ENCODE measurements around the gene NRG2.

The NRG2 gene

DNA sequence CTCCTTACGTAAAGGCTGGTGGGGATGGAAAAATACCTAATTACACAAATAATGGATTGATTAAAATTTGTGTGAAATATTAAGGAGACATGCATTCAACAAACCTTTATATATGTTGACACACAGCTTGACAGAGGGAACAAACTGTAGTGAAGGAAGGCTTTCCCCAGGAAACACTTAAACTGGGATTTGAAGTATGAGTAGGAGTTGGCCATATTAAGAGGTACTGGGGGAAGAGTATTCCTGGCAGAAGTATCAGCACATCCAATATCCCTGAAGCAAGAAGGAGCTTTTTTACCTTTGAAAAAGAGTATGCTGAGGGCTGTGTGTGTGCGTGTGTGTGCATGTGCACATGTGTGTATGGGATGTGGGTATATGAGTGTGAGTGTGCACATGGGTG, 136.4 kb downstream of the NRG2 start:
- no peak for DNase-seq

- DNase-seq = peak in 7 of 51 donors; percentile 16 to 46 (median 28)
Observed at GRCh38 chr5:139904816-139905661, 138.1 kb downstream of the NRG2 start.

DNA sequence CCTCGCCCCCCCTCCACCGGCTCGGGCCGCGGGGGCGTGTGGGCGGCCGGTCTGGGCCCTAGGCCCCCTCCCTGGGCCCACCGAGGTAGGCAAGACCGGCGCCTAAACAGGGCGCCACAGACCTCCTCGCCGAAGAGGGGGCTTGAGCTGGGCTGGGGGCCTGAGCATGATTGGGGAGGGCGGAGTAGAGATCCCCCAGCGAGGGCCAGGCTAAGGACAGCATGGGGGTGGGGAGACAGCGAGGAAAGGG, 138.6 kb downstream of the NRG2 start:
- DNase-seq = no peak

DNA sequence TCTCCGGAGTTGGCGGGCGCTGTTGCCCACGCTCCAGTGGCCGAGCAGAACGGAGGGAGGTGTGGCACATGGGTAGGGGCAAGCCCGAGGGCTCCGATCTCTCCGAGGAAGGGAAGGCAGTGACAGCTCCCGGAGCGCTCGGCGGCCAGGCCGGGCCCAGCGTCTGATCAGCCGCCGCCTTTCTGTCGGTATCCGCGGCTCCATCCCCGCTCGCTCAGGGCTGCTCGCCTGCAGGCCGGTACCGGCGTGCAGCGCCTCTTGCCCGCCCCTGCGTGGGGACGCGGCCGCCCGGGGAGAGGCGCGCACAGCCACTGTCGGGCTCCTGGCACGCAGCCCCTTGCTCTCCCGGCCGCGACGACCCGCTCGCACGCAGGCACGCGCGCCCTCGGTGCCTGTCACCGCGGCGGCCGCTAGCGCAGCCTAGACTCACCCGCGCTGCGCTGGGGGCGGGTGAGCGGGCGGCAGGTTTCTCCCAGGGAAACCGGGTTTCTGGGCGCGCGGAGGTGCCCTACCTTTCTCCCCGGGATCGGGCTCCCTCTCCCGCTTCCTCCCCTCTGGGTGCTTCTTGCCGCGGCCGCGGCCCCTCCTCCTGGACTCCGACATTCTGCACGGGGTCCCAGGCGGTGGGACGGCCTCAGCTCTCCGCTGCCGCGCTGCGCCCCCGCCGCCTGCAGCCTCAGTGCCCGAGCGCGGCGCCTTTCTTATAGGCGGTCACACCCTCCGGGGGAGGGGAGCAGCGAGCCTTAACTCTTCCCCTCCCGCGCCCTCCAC, 139.1 kb downstream of the NRG2 start:
- peak in 31 of 51 donors; percentile 21 to 75 (median 52) for DNase-seq

DNA sequence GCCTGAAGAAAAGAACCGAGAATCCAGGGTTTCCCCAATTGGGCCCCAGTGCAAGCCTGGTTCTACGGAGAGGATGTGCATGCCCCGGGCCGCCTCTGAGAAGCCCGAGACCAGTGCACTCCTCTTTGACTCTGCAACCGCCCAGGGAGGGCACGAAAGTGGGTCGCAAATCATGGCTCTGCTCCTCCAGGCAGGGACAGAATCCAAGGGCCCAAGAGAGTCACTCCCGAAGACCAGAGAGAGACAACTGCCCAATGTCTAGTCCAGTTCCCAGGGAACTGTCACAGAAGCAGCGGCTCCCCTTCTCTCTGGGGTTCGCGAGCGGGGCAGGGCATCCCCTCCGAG, 139.7 kb downstream of the NRG2 start:
- DNase-seq = peak in 3 of 51 donors; percentile 33 to 53 (median 36)

DNA sequence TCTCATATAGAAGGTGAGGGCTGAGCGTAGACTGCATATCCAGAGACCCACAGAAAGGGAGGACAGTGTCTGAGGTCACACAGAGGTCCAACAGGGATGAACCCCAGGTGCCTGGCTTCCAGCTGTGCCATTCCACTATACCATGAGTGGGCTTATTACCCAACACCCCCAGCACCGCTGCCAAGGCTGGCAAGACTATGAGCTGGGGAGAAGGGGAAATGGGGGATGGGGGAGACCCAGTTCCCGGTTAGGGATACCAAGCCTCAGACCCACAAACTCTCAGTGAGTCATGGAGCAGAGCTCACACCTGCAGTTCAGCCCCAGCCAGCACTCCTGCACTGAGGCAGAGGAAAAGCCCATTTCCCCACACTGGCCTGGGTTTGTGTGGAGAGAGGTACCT, 141.1 kb downstream of the NRG2 start:
- no peak for DNase-seq

GRCh38 chr5:139901251-139901575, 141.9 kb downstream of the NRG2 start:
- DNase-seq = no peak

DNA sequence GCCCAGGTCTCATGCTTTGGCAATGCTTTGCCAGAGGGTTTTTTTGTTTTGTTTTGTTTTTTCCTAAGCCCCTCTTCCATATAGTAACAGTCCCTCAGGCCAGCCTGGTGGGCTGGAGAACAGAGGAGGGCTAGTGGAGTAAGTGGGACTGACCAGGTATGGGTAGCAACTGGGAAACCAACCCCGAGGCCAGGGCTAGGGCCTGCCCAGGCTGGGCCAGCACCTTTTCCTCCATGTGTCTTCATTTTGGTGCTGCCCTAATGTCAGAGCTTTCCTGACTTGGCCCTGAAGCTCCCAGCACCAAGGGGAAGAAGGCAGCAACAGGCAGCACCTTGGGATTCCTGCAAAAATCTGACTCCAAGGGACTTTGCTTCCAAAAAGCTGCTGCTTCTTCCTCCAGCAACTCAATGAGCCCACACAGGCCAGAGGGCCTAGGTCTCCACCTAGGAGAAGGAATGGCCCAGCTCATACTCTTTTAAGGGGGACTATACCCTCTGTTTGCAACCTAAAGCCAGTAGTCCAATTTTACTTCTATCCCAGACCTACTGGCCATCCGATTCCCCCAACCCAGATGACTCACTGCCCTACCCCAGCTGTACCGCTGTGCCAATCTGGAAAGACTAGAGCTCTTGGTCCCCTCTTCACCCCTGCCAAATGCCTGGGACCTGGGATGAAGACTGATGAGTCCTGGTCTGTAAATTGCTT, 142.4 kb downstream of the NRG2 start:
- no peak for DNase-seq

DNA sequence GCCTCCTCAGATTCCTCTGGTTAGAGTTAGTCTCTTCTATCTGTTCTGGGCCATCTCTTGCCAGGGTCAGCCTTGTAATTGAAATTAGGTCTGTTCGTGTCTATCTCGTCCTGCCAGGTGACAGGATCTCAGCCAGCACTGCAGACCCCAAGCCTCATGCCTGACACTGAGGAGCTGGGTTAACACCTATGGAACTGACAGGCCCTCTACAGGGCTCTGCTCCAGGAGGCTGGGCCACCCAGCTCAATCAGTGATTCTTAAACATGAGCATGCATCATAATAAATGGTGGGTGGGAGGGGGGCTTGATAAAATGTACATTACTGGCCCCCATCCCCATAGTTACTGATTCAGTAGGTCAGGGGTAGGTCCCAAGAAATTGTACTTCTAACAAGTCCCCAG, 144.1 kb downstream of the NRG2 start:
- DNase-seq = no peak

- no peak for DNase-seq
Observed at GRCh38 chr5:139897982-139898381, 145.1 kb downstream of the NRG2 start.

DNA sequence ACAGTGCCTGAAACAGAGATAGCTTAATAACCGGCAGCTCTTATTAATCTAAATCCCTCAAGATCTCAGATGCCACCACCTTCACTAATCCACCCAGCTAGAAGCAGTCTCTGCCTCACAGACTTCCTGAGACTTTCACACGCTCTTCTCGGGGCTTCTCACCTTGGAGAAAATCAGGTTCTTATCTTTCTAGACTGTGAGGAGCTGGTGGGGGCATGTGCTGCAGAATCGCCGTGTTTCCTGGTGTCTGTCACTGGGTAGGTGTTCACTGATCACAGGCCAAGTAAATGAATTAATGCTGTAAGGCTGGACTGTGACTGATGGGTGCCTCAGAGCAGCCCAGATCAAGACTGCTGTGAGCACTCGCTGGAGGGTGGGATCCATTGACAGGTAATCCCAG, 145.8 kb downstream of the NRG2 start:
- DNase-seq = no peak

DNA sequence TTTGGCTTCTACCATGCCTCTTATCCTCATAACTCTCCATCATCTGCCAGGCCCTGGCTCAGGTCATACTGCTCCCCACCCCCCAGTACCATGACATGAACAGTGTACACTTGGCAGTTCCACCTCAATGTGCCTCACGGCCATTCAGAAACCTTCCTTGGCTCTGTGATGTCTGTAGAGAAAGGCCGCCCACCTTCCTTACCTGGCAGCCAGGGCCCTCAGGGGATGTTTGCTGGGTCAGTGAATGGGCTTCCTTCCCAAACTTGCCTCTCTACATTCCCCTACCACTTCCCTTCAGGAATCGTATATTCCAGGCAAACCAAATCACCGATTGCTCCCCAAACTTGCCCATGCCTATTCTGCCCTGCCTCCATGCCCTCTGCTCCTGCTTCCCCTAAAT, 146.4 kb downstream of the NRG2 start:
- no peak for DNase-seq

- DNase-seq = peak in 19 of 51 donors; percentile 6 to 47 (median 26)
Observed at GRCh38 chr5:139895647-139896046, 147.5 kb downstream of the NRG2 start.

GRCh38 chr5:139895046-139895445, 148.1 kb downstream of the NRG2 start:
- DNase-seq = no peak

DNA sequence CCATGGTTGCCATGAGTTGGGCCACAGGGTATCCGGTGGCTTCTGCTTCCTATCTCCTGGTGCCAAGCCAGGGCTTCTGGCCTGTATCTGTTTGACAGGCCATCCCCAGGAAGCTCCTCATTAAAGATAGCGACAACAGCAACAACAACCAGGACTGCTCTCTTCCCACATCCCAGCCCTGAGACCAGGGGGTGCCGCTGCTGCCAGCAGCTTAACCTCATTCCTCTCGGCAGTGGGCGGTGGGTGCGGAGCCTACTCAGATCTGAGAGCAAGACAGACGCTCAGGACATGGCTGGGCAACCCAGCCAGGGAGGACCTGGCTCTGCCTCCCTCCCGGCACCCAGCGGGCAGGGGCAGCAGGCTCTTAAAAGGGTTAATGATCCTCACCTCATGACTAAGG, 149.2 kb downstream of the NRG2 start:
- no peak for DNase-seq

GRCh38 chr5:139889410-139889809, 153.7 kb downstream of the NRG2 start:
- DNase-seq = no peak

GRCh38 chr5:139888370-139888769, 154.7 kb downstream of the NRG2 start:
- DNase-seq = peak in 3 of 51 donors; percentile 4 to 16 (median 12)

- peak in 1 of 51 donors; percentile 13 for DNase-seq
Observed at GRCh38 chr5:139886213-139886612, 156.9 kb downstream of the NRG2 start.

- DNase-seq = no peak
Observed at GRCh38 chr5:139885857-139886208, 157.3 kb downstream of the NRG2 start.

- no peak for DNase-seq
Observed at GRCh38 chr5:139885172-139885856, 157.8 kb downstream of the NRG2 start.

DNA sequence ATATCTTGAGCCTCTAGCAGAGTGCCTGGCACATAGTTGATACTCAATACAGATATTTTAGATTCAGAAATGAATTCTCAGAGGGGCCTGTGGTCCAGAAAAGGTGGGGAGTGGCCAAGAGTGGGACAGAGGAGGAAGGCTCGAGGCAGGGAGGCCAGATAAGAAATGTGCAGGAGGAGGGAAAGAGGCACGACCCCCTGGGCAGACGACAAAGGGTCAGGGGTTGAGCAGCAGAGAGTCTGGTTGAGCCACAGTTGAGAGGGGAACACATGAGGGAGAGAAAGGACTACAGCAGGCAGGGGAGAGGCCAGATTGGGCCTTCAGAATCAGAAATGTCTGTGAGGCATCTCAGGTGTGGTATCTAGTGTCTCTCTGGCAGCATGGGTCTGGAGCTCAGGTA, 158.4 kb downstream of the NRG2 start:
- no peak for DNase-seq

- peak in 12 of 51 donors; percentile 10 to 50 (median 21) for DNase-seq
Observed at GRCh38 chr5:139884144-139884543, 159.0 kb downstream of the NRG2 start.
